Measurements from ENCODE around the gene C2orf92. TPM values are rescaled to one million over a fixed set of nuclear protein-coding genes. Genes with fewer than 3 reads are reported as not detected.
"Not testable (repeated sequence)": the region's sequence is repeated elsewhere in the genome, so short reads cannot be mapped to it uniquely, and the experiment has no call there.

The C2orf92 gene
- total RNA-seq, 2 donors from 2014 or later = 3.0 to 3.1 TPM

- H3K36me3 ChIP-seq = no peaks in the 10 kb centered on the region
- no peaks in the 10 kb centered on the region for H3K4me1 ChIP-seq
- no peak overlapping the region for H3K4me3 ChIP-seq
- H3K9me3 ChIP-seq = no peaks in the 10 kb centered on the region
- no peaks in the 10 kb centered on the region for H3K27me3 ChIP-seq
- no peak overlapping the region for H3K27ac ChIP-seq
- DNase-seq (ENCODE audit: low spot score) = no peak
- TF ChIP-seq, protein P1, sequence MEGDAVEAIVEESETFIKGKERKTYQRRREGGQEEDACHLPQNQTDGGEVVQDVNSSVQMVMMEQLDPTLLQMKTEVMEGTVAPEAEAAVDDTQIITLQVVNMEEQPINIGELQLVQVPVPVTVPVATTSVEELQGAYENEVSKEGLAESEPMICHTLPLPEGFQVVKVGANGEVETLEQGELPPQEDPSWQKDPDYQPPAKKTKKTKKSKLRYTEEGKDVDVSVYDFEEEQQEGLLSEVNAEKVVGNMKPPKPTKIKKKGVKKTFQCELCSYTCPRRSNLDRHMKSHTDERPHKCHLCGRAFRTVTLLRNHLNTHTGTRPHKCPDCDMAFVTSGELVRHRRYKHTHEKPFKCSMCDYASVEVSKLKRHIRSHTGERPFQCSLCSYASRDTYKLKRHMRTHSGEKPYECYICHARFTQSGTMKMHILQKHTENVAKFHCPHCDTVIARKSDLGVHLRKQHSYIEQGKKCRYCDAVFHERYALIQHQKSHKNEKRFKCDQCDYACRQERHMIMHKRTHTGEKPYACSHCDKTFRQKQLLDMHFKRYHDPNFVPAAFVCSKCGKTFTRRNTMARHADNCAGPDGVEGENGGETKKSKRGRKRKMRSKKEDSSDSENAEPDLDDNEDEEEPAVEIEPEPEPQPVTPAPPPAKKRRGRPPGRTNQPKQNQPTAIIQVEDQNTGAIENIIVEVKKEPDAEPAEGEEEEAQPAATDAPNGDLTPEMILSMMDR (IDR thresholded peaks at IDR 0.05) = no peak
Observed at GRCh38 chr2:97676620-97677019, 7.1 kb downstream of the C2orf92 start.

GRCh38 chr2:97677480-97677879 lies 8.0 kb downstream of the C2orf92 start:
- Histone ChIP-seq H3K27me3 (no peaks in the 10 kb centered on the region), H3K27ac (no peak overlapping the region), H3K9me3 (no peaks in the 10 kb centered on the region), H3K36me3 (no peaks in the 10 kb centered on the region), H3K4me1 (no peaks in the 10 kb centered on the region), H3K4me3 (no peak overlapping the region)
- TF ChIP-seq, protein P1 (IDR thresholded peaks at IDR 0.05) = no peak
- no peak for DNase-seq (ENCODE audit: low spot score)

DNA sequence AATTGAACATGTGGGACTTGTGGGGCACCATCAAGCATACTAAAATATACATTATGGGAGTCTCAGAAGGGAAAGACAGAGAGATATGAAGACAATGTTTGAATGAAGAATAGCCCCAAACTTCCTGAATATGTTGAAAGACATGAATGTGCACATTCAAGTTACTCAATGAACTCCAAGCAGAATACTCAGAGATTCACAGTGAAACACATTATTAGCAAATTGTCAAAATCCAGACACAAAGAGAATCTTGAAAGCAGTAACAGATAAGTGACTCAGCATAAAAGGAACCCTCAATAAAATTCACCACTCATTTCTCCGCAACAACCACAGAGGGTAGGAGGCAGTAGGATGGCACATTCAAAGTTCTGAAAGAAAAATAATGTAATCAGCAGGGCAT lies 8.8 kb downstream of the C2orf92 start:
- no peaks in the 10 kb centered on the region for H3K9me3 ChIP-seq
- no peaks in the 10 kb centered on the region for H3K27me3 ChIP-seq
- TF ChIP-seq, protein P1 (IDR thresholded peaks at IDR 0.05) = no peak
- H3K4me3 ChIP-seq = no peak overlapping the region
- H3K36me3 ChIP-seq = no peaks in the 10 kb centered on the region
- no peaks in the 10 kb centered on the region for H3K4me1 ChIP-seq
- H3K27ac ChIP-seq = no peak overlapping the region
- no peak for DNase-seq (ENCODE audit: low spot score)

DNA sequence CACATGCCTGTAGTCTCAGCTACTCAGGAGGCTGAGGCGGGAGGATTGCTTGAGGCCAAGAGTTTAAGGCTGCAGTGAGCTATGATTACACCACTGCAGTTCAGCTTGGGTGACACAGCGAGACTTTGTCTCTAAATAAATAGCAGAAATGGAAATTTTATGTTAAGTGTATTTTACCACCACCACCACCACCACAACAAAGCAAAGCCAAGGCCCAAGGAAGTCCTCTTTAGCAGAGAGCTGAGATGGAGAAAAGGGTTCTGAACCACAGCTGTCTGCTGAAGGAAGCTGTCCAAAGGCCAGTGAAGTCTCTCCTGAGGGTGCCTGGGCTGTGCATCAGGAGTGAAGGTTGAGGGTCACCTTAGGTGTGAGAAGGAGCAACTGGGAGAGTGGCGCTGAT lies 17.7 kb downstream of the C2orf92 start:
- H3K9me3 ChIP-seq; H3K36me3 ChIP-seq; H3K4me1 ChIP-seq; H3K27me3 ChIP-seq; H3K27ac ChIP-seq; DNase-seq (ENCODE audit: low spot score); H3K4me3 ChIP-seq: not testable (repeated sequence)

GRCh38 chr2:97688062-97688827 lies 18.7 kb downstream of the C2orf92 start:
- no peak for DNase-seq (ENCODE audit: low spot score)
- H3K4me1 ChIP-seq = no peaks in the 10 kb centered on the region
- H3K27me3 ChIP-seq = no peaks in the 10 kb centered on the region
- no peaks in the 10 kb centered on the region for H3K9me3 ChIP-seq
- TF ChIP-seq, protein P1 (IDR thresholded peaks at IDR 0.05) = no peak
- no peaks in the 10 kb centered on the region for H3K36me3 ChIP-seq
- no peak overlapping the region for H3K4me3 ChIP-seq
- H3K27ac ChIP-seq = no peak overlapping the region

- no peaks in the 10 kb centered on the region for H3K27me3 ChIP-seq
- TF ChIP-seq, protein P1 (IDR thresholded peaks at IDR 0.05) = no peak
- H3K27ac ChIP-seq = no peak overlapping the region
- no peaks in the 10 kb centered on the region for H3K36me3 ChIP-seq
- H3K9me3 ChIP-seq = no peaks in the 10 kb centered on the region
- H3K4me3 ChIP-seq = no peak overlapping the region
- no peaks in the 10 kb centered on the region for H3K4me1 ChIP-seq
- DNase-seq (ENCODE audit: low spot score) = no peak
Observed at GRCh38 chr2:97691166-97691565, 21.7 kb downstream of the C2orf92 start.

Measured in right atrium auricular region (tissue), 2 donors.